Sigmoid colon (tissue), 7 donors: ENCODE results near the gene TCF20. TPM values are rescaled to one million over a fixed set of nuclear protein-coding genes. Genes with fewer than 3 reads are reported as not detected.

Experiments used
- DNase-seq: peaks from one replicate; pipeline ENCODE4 v3.0.0-alpha.2; 2019
- H3K27ac ChIP-seq, 4 donors: fragments of 200-600 bp; sonication (generic); one replicate each; pipeline ENCODE4 v1.5.1; 2016 to 2019; ENCODE audit warnings: mild to moderate bottlenecking in 1 of 4
- H3K27me3 ChIP-seq, 3 donors: fragments of 200-600 bp; sonication (generic); one replicate each; pipeline ENCODE4 v1.5.1; 2019; ENCODE audit warnings: mild to moderate bottlenecking in 1 of 3
- H3K36me3 ChIP-seq, 4 donors: fragments of 200-600 bp; sonication (generic); one replicate each; pipeline ENCODE4 v1.5.1; 2016 to 2019
- H3K4me1 ChIP-seq, 4 donors: fragments of 200-600 bp; sonication (generic); one replicate each; pipeline ENCODE4 v1.5.1; 2017 to 2019
- H3K4me3 ChIP-seq, 4 donors: fragments of 200-600 bp; sonication (generic); one replicate each; pipeline ENCODE4 v1.5.1; 2017 to 2019; ENCODE audit warnings: mild to moderate bottlenecking in 2 of 4, moderate library complexity in 1 of 4
- H3K9me3 ChIP-seq, 4 donors: fragments of 200-600 bp in 3 of 4; sonication (generic) in 3 of 4; one replicate each; pipeline versions ENCODE4 v1.5.1 to v1.6.1; 2013 to 2019
- EP300 ChIP-seq, 4 donors: sonication (generic); formaldehyde crosslinking; IDR thresholded peaks; one replicate each; pipeline ENCODE4 v1.6.1; 2017; ENCODE audit warnings: antibody characterized with exemption in 4 of 4
- POLR2A ChIP-seq, 2 donors: fragments of 450-650 bp; IDR thresholded peaks; one replicate each; pipeline ENCODE4 v1.6.1; 2016; ENCODE audit warnings: antibody characterized with exemption in 2 of 2, mild to moderate bottlenecking in 2 of 2, moderate library complexity in 2 of 2
- POLR2AphosphoS5 ChIP-seq, 4 donors: sonication (generic); formaldehyde crosslinking; IDR thresholded peaks; one replicate each; pipeline ENCODE4 v1.6.1; 2017; ENCODE audit warnings: antibody characterized with exemption in 4 of 4
- WGBS, 2 donors: extraction: QIAGEN DNeasy Blood & Tissue Kit; methylation state at CpG; one replicate each; pipeline ENCODE4 v1.1.7; 2013; 5-methylcytosine and 5-hydroxymethylcytosine counted together
- intact Hi-C: fragments of 100-400 bp; cut with DNase I; formaldehyde crosslinking; loops from one replicate; pipeline ENCODE4 v1.15.1; 2023
- polyA plus RNA-seq, 3 donors: library from polyadenylated mRNA; stranded (reverse); fragments of 200-250 nt; gene quantifications; one replicate each; pipeline ENCODE4 v1.2.3, GENCODE V29; 2013
- total RNA-seq, 4 donors: library from RNA; depleted of rRNA; stranded (reverse); fragments of >200 nt; gene quantifications; one replicate each; pipeline ENCODE4 v1.1.0, GENCODE V29; 2016
- TF ChIP-seq, protein P1 (sequence below), 4 experiments: fragments of 450-650 bp in 3 of 4; fragments of 200-600 bp in 1 of 4; IDR thresholded peaks; one replicate each; pipeline ENCODE4 v1.5.1; 2016 to 2019; ENCODE audit warnings: antibody characterized with exemption in 4 of 4, mild to moderate bottlenecking in 3 of 4, moderate library complexity in 2 of 4
- donor health status: healthy with polysubstance abuse.
- donor health status: Bipolar disorder and iron deficiency.
- donor health status: healthy.

TCF20 gene
- total and polyA plus RNA-seq, 7 donors, result 10.8 to 31.0 (median 22.5) TPM

DNA sequence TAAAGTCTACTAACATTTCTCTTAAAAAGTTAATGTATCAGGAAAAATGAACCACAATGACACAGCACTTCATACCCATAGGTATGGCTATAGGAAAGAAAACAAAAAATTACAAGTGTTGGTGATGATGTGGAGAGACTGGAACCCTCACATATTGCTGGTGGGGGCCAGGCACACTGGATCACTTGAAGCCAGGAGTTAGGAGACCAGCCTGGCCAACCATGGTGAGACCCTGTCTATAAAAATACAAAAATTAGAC is 26.7 kb downstream of the TCF20 start:
- no peak overlapping the region for H3K27ac ChIP-seq
- DNase-seq, result no peak
- H3K4me1 ChIP-seq, result no peaks in the 10 kb centered on the region
- no peak overlapping the region for H3K4me3 ChIP-seq
- intact Hi-C loops, result no loop called here
- no peaks in the 10 kb centered on the region for H3K27me3 ChIP-seq
- no peaks in the 10 kb centered on the region for H3K36me3 ChIP-seq
- TF ChIP-seq POLR2AphosphoS5 (IDR thresholded peaks at IDR 0.05), result no peak
- no peak for TF ChIP-seq POLR2A (IDR thresholded peaks at IDR 0.05)
- TF ChIP-seq EP300 (IDR thresholded peaks at IDR 0.05), result no peak
- TF ChIP-seq, protein P1, sequence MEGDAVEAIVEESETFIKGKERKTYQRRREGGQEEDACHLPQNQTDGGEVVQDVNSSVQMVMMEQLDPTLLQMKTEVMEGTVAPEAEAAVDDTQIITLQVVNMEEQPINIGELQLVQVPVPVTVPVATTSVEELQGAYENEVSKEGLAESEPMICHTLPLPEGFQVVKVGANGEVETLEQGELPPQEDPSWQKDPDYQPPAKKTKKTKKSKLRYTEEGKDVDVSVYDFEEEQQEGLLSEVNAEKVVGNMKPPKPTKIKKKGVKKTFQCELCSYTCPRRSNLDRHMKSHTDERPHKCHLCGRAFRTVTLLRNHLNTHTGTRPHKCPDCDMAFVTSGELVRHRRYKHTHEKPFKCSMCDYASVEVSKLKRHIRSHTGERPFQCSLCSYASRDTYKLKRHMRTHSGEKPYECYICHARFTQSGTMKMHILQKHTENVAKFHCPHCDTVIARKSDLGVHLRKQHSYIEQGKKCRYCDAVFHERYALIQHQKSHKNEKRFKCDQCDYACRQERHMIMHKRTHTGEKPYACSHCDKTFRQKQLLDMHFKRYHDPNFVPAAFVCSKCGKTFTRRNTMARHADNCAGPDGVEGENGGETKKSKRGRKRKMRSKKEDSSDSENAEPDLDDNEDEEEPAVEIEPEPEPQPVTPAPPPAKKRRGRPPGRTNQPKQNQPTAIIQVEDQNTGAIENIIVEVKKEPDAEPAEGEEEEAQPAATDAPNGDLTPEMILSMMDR (IDR thresholded peaks at IDR 0.05), result no peak
- H3K9me3 ChIP-seq, result no peaks in the 10 kb centered on the region

DNA sequence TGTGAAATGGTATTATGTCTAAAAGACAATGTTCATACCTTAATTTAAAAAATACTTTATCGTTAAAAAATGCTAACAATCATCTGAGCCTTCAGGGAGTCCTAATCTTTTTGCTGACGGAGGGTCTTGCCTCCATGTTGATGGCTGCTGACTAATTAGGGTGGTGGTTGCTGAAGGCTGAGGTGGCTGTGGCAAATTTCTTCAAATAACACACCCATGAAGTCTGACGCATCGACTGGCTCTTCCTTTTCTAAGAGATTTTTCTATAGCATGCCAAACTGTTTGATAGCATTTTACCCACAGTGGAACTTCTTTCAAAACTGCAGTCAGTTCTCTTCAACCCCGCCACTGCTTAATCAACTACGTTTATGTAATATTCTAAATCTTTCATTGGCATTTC is 33.6 kb downstream of the TCF20 start:
- intact Hi-C loops, result no loop called here
- Histone ChIP-seq H3K9me3 (no peaks in the 10 kb centered on the region), H3K27me3 (no peaks in the 10 kb centered on the region), H3K4me3 (no peak overlapping the region), H3K36me3 (no peaks in the 10 kb centered on the region), H3K4me1 (peaks cover 0 to 6% (median 0%) of the 10 kb centered on the region in 4 donors), H3K27ac (no peak overlapping the region)
- WGBS, 2 donors, result 94 to 95% methylated on average over 6 of the region's 6 CpGs
- no peak for DNase-seq
- TF ChIP-seq POLR2AphosphoS5 (IDR thresholded peaks at IDR 0.05), result no peak
- no peak for TF ChIP-seq EP300 (IDR thresholded peaks at IDR 0.05)
- no peak for TF ChIP-seq POLR2A (IDR thresholded peaks at IDR 0.05)
- TF ChIP-seq, protein P1 (IDR thresholded peaks at IDR 0.05), result no peak

DNA sequence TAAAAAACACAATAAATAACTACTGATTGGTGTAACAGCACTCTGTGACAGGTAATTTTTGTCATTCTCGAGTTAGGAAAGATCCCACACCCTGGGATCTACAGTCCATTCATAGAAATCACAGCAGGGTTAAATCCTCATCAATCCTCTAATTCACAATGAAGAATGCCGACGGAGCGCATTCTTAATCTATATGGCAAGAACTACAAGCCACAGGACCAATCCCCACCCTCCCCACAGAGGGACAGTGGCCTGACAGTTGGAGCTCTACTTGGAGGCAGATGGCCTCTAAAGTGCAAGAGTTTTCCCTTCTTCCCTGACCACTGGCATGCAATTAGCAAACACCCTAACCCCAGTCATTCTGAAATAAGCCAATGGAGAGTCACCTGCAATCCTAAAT is 34.2 kb downstream of the TCF20 start:
- DNase-seq, result no peak
- Histone ChIP-seq H3K4me3 (no peak overlapping the region), H3K27me3 (no peaks in the 10 kb centered on the region), H3K27ac (no peak overlapping the region), H3K36me3 (no peaks in the 10 kb centered on the region), H3K9me3 (no peaks in the 10 kb centered on the region), H3K4me1 (peaks cover 0 to 6% (median 0%) of the 10 kb centered on the region in 4 donors)
- TF ChIP-seq EP300 (IDR thresholded peaks at IDR 0.05) (no peak), POLR2AphosphoS5 (IDR thresholded peaks at IDR 0.05) (no peak), POLR2A (IDR thresholded peaks at IDR 0.05) (no peak)
- TF ChIP-seq, protein P1 (IDR thresholded peaks at IDR 0.05), result no peak
- WGBS, 2 donors, result 94 to 98% methylated on average over 4 of the region's 4 CpGs
- intact Hi-C loops, result no loop called here

DNA sequence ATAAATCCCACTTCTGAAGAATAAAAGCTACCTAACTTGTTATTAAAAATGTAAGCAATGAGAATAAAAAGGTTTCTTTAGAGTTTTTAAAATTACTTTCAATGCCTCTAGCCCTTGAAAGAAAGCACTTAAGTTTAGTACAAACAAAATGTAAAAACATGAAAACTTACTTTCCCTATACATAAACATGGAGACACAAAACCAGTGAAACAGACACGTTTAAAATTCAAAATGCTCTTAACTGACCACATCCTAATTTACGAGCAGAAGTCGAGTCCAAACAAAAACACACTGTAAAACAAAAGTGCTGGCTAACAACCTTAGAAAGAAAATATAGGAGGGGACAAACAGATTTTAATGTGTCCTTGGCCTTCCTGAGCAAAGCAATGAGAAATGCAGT is 36.6 kb downstream of the TCF20 start:
- H3K4me3 ChIP-seq, result no peak overlapping the region
- H3K4me1 ChIP-seq, result peaks cover 0 to 22% (median 14%) of the 10 kb centered on the region in 4 donors
- TF ChIP-seq POLR2AphosphoS5 (IDR thresholded peaks at IDR 0.05) (no peak), EP300 (IDR thresholded peaks at IDR 0.05) (no peak), POLR2A (IDR thresholded peaks at IDR 0.05) (no peak)
- TF ChIP-seq, protein P1 (IDR thresholded peaks at IDR 0.05), result no peak
- no peaks in the 10 kb centered on the region for H3K27me3 ChIP-seq
- H3K27ac ChIP-seq, result no peak overlapping the region
- H3K9me3 ChIP-seq, result no peaks in the 10 kb centered on the region
- no peaks in the 10 kb centered on the region for H3K36me3 ChIP-seq
- intact Hi-C loops, result no loop called here
- no peak for DNase-seq
- WGBS, 2 donors, result 27 to 42% methylated on average over 3 of the region's 3 CpGs

DNA sequence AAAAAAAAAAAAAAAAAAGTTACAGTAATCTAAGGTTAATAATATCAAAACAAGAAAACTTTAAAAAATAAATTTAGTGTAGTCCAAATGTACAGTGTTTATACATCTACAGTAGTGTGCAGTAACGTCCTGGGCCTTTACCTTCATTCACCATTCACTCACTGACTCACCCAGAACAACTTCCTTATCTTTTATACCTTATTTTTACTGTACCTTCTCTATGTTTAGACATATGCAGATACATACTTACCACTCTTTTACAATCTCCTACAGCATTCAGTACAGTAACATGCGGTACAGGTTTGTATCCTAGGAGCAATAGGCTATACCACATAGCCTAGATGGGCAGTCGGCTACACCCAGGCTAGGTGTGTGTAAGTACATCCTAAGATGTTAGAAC is 38.5 kb downstream of the TCF20 start:
- no peaks in the 10 kb centered on the region for H3K9me3 ChIP-seq
- intact Hi-C loops, result no loop called here
- 59 to 83% methylated on average over 3 of the region's 3 CpGs for WGBS, 2 donors
- peaks cover 0 to 42% (median 29%) of the 10 kb centered on the region in 4 donors for H3K4me1 ChIP-seq
- H3K27me3 ChIP-seq, result no peaks in the 10 kb centered on the region
- DNase-seq, result no peak
- H3K27ac ChIP-seq, result no peak overlapping the region
- TF ChIP-seq POLR2AphosphoS5 (IDR thresholded peaks at IDR 0.05) (no peak), POLR2A (IDR thresholded peaks at IDR 0.05) (no peak), EP300 (IDR thresholded peaks at IDR 0.05) (no peak)
- TF ChIP-seq, protein P1 (IDR thresholded peaks at IDR 0.05), result no peak
- no peaks in the 10 kb centered on the region for H3K36me3 ChIP-seq
- H3K4me3 ChIP-seq, result no peak overlapping the region
